GM19023 (cell line): Measurements from ENCODE around the gene POLR3E.
"Not testable (repeated sequence)": the region's sequence is repeated elsewhere in the genome, so short reads cannot be mapped to it uniquely, and the experiment has no call there.

ENCODE experiments used
- ATAC-seq: cut with Tn5 transposase; IDR thresholded peaks from one replicate; pipeline ENCODE4 v1.9.1; 2021; ENCODE audit warnings: mild to moderate bottlenecking, moderate library complexity; ENCODE audit not compliant: unreplicated experiment

The POLR3E gene

DNA sequence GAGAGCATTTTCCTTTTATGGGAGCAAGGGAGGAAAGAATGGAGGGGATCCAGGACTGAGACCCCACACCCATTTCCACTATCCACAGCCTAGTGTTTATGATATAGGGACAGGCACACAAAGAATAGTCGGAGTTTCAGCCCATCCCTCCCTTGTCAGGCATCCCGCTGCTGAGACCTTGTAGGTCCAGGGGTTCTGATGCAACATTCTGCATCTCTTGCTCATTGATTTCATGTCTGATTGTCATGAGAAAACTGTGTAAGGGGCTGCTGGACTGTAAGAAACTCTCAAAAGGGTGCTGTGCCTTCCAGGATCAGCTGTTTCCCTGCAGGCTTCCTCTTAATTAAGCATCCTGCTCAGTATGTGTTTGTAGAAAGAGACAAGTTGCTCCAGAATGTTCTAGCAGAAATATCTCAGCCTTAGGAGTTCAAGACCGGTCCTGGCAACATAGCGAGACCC, 5.3 kb upstream of the POLR3E start:
- ATAC-seq, result no peak

DNA sequence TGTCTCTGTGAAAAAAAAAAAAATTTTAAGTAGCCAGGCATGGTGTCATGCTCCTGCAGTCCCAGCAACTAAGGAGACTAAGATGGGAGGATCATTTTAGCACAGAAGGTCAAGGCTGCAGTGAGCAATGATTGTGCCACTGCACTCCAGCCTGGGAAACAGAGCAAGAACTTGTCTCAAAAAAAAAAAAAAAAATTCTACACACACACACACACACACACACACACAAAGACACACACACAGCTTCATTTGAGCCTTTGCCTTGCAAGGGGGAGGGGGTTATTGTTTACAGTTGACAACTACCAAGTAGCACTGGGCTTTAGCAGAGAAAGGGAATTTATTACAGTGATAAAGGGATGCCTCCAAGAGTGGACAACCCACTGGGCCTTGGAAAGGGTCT, 4.9 kb upstream of the POLR3E start:
- no peak for ATAC-seq

DNA sequence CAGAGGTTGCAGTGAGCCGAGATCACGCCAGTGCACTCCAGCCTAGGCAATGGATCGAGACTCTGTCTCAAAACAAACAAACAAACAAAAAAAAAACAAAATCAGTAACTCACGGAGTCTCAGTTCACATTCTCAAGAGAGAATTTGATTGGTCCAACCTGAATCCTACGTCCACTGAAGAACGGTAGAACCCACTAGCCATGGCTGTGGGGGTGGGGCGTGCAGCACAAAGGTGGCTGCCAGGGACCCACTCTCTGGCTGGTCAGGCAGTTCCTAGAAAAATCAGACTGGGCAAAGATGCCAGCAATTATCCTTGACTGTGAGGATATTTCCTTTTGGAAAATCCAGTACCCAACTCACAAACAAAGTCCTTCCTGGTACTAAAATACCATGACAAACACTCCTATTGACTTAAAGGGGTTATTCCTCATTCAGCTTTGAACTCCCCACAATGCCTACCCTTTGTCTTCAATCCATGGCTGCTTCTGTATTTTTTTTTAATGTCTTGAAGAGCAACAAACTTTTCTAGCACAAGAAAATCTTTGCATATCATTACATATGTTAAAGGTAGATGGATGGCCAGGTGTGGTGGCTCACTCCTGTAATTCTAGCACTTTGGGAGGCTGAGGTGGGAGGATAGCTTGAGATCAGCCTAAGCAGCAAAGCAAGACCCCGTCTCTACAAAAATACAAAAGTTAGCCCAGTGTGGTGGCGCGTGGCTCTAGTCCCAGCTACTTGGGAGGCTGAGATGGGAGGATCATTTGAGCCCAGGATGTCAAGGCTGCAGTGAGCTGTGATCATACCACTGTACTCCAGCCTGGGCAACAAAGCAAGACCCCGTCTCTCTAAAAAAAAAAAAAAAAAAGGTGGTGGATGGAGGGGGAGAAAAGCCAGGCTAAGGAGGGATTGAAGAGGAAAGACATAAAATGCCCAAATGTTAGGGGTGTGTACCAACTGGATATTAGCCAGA, 3.8 kb upstream of the POLR3E start:
- no peak for ATAC-seq

DNA sequence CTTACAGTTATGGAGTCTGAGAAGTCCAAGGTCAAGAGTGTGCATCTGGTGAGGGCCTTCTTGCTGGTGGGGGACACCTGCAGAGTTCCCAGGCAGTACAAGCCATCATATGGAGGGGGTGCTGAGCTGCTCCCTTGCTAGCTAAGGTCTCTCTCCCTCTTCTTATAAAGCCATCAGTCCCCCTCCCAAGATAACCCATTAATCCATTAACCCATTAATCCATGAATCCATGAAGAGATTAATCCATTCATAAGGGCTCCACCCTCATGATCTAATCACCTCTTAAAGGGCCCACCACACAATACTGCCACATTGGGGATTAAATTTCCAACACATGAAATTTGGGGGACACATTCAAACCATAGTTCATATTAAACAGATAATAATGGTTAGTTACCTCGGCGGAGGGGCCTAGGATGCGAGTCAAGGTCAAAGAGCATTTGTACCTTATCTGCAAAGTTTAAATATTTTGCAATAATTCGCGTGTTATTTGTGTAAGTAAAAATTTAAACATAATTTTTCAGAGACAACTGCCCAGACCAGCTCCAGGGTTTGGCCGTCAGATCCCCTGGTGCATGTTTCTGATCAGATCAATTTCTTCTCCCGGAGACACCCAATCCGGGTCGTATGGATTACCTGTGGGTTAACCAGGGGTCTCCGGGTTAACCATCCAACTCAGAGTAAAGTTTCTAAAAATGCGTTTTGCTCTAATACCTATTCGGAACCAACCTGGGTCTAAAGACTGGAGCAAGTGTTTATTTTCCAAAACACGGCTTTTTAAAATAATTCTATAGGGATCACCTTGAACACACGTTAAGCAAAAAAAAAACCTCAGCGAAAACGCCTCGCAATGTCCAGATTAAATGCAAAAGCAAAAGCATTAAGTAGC, 740 bp upstream of the POLR3E start:
- no peak for ATAC-seq

DNA sequence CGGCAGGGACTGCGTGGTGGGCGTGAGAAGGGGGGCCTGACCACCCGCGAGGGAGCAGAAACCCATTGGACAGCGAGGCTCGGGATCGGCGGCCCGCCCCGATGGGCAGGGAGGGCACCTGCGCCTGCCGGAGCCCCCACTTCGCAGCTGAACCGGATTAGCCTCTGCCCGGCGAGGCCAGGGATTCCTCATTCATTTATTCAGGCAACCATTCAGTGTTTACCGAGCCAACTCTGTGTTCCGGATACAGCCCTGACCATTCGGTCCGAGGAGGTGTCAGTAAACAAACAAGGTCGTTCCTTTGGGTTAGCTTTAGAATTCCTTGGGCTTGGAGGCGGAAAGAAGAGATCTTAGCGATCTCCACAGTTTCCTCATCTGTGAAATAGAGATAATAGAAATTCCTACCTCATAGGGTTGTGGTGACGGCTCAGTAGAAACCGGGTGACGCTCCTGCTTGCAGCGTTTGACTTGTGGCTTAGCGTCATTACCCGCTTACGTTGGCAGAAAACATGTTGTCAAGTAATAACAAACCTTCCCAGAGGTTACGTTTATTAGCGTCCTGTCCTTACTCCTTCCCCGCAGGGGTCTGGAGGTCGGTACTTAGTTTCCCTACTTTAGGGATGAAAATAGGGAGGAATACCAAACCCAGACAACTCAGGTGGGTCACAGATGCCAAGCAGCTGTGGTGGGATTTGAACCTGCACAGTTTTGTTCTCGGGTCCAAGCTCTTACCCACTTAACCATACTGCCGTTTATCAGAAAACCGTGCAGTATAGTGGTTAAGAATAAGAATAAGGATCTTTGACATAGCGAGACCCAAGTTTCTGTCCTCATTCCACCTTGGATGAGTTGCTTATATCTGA, 893 bp downstream of the POLR3E start:
- no peak for ATAC-seq

DNA sequence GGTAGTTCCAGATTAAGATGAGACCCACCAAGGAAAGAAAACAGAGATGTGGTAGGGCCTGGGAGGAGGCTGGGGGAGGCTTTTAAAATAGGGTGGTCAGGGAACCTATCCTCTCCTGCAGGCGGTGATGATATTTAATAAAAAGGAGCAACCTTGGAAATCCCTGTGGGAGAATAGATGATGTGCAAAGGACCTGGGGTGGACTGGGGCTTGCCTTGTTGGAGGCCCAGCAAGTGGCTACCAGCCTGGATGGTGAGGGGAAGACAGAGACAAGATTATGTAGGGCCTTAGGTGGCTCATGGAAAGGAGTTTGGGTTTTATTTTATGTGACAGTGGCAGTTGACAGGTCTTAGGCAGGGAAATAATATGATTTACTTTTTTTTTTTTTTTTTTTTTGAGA, 1.8 kb downstream of the POLR3E start:
- ATAC-seq, result no peak

DNA sequence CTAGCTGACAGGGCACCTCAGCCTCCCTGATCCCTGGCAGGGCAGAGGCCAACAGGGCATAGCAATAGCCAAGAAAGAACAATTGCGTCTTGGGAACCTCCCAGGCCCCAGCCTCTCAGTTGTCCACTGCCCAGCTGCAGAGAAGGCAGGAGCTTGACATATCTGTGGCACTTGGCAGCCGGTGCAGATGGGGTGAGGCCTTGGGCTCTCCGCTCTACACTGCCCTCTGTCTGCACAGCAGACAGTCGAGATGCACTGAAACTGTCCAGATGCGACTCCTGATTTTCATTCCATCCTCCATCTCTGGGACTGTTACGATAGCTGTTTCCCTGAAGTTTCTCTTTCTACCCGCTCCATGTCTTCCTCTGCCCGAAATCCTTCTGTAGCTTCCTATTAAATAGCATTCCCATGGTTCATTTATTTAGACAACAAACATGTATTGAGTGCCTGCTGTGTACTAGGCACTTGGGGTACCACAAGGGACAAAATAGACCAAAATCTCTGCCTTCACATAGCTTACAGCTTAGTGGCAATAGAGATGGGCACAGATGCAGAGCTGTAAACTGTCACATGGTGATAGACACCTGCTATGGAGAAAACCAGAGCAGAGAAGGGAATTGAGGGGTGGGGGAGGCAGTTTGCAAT, 3.3 kb downstream of the POLR3E start:
- ATAC-seq, result no peak

DNA sequence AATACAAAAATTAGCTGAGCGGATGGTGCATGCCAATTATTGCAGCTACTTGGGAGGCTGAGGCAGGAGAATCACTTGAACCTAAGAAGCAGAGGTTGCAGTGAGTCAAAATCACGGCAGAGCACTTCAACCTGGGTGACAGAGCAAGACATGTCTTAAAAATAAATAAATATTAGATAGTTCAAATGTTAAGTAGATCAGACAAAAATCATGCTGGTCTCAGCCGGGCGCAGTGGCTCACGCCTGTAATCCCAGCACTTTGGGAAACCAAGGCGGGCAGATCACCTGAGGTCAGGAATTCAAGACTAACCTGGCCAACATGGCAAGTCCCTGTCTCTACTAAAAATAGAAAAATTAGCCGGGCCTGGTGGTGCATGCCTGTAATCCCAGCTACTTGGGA, 4.2 kb downstream of the POLR3E start:
- ATAC-seq, result not testable (repeated sequence)

DNA sequence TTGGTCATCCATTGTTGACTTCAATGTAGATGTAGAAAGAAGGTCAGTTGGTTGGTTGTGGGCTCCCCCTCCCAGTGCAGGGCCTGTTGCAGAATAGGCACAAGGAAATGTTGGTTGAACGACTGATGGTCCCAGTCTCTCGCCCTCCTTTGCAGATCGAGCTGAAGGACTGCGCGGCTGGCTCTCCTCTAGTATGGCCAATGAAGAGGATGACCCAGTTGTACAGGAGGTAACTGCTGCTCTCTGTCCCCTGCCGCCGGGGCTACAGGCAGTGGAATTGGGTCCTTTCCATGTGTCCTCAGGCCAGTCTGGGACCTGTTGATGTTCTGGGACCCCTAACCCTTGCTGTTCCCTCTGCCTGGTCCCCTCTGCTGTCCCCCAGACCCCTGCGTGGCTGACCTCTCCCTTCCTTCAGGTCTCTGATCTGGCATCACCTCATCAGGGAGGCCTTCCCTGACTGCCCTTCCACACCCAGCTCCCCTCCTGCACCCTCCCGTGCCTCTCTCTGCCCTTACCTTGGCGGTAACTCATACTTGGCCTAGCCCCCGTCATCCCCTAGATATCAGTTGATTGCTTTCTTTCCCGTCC, 5.7 kb downstream of the POLR3E start:
- ATAC-seq, result no peak

DNA sequence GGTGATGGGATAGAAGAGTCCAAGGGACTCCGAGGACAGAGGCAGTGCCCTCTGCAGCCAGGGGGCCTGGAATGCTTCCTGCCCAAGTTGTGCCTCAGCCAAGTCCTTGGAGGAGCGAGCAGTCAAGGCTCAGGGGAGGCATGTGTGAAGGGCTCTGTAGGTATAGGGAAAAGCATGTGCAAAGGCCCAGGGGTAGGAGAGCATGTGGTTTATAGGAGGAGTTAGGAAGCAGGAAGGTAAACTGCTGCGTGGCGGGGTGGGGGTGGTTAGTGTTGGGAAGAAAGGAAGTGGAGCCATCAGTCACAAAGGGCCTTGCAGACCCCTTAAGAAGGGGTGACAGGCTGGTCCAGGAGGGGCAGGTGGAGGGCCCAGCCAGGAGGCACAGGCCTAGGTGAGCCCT, 7.2 kb downstream of the POLR3E start:
- no peak for ATAC-seq

DNA sequence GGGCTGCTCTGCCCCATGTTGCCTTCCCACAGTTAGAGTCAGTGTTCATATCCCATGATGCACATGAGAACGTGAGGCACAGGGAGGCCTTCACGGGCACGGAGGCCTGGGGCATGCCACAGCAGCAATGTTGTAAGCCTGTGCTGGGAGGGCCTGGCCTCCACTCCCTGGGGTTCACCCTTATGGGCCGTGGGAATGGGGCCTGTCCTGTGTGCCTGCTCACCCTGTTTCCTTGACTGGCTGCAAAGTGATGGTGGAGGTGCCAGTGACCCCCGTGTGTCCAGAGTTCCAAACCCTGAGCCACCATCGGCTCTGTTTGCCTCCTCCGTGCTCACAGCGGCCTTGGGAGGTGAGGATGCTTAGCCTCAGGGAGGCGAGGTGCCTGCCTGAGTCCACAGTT, 9.6 kb downstream of the POLR3E start:
- ATAC-seq, result no peak

DNA sequence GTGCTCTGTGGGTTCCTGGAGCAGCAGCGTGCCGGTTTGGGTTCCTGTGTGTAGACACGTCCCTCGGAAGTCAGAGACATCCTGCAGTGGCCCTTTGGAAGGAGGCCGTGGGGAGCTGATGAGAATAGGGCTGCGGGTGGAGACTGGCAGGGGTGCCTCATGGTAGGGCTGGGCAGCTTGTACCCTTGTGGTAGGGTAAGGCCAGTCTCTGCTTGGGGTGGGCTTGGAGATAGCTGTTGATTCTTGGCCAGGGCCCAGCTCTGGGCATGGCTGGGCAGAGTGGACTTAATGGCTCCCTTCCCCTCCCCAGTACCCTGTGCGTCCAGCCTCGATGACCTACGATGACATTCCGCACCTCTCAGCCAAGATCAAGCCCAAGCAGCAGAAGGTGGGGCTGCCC, 10.6 kb downstream of the POLR3E start:
- ATAC-seq, result no peak

DNA sequence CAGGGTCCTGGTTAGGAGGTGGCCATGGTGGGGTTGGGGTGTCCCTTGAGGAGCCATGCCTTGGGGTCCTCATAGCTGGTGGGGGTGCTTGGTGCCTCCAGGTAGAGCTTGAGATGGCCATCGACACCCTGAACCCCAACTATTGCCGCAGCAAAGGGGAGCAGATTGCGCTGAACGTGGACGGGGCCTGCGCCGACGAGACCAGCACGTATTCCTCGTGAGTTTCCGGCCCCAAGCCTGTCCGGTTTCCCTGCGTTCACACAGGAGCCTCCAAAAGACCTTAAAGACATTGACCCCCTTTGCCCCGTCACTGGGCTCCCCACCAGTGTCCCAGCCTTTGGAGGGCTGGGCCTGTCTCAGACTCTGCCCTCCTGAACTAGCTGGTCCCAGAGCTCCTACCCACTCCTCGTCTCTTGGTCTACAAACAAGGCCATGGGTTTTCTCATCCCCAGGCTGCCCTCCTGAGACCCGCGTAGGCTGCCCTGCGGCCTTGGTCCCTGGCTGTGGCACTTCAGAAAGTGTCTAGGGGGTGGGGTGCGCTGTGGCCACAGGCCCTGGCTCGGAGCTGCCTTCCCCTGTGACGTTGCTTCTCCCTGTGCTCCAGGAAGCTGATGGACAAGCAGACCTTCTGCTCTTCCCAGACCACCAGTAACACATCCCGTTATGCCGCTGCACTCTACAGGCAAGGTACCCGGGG, 11.8 kb downstream of the POLR3E start:
- ATAC-seq, result no peak

DNA sequence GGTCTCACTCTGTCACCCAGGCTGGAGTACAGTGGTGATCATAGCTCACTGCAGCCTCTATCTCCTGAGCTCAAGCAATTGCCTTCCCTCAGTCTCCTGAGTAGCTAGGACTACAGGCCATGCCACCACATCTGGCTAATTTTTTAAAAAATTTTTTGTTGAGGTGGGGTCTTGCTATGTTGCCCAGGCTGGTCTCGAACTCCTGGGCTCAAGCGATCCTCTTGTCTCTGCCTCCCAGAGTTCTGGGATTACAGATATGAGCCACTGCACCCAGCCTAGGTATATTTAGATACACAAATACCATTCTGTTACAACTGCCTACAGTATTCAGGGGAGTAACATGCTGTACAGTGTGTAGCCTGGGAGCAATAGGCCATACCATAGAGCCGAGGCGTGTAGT, 14.3 kb downstream of the POLR3E start:
- ATAC-seq, result no peak

DNA sequence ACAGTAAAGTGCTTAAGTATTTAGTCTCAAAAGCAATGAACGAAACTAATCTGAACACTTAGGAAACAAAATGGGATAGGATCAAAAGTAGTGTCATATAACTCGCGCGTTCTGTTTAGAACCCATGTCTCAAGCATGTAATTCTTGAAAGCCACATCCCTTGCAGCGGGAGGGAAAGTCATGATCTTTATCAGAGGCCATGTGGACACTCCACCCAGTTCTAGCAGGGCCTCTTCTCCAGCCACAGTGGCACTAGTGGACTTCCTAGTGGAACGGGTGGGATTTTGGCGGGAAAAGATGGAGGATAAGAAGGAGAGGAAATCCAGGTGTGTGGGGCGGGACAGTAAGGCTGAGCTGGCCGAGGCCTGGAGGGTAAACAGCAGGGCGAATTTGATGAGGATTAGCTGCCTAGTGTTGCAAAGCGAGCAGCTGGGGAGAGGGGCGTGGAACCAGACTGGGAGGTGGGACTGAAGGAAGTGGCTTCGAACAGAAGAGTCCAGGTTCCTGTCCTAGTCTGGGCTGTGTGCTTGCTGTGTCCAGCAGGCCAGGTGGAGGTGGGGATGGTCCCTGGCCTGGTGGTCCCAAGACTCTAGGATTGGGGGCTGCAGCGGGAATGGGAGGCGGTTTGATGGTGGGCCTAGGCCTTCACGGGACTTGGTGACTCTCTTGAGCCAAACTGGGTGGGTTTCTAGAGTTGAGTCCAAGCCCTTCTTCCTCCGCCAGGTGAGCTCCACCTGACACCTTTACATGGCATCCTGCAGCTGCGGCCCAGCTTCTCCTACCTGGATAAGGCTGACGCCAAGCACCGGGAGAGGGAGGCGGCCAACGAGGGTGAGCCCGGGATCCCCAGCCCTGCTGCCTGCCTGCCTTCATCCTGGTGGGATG, 15.9 kb downstream of the POLR3E start:
- ATAC-seq, result no peak

DNA sequence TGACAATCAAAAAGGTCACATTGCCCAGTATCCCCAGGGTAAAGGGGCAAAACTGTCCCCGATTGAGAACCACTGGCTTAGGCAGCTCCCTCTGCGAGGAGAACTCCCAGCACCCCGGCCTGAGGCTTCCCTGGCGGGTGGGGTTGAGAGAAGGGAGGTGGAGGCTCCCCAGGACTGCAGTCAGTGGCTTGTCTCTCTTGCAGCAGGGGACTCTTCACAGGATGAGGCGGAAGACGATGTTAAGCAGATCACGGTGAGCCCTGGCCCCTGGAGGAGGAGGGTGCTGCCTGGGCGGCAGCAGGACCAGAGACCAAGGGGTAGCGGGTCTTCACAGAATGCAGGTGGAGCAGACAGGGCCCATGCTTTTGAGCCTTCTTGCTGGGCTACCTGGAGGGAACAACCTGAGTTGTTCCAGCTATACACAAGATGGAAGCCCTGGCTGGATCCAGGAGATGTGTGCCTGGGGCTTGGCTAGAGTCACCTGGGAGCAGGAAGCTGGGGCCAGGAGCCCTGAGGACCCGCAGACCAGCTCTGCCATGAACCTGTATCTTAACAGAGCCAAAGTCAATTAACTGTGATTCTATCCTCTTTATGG, 16.8 kb downstream of the POLR3E start:
- no peak for ATAC-seq

DNA sequence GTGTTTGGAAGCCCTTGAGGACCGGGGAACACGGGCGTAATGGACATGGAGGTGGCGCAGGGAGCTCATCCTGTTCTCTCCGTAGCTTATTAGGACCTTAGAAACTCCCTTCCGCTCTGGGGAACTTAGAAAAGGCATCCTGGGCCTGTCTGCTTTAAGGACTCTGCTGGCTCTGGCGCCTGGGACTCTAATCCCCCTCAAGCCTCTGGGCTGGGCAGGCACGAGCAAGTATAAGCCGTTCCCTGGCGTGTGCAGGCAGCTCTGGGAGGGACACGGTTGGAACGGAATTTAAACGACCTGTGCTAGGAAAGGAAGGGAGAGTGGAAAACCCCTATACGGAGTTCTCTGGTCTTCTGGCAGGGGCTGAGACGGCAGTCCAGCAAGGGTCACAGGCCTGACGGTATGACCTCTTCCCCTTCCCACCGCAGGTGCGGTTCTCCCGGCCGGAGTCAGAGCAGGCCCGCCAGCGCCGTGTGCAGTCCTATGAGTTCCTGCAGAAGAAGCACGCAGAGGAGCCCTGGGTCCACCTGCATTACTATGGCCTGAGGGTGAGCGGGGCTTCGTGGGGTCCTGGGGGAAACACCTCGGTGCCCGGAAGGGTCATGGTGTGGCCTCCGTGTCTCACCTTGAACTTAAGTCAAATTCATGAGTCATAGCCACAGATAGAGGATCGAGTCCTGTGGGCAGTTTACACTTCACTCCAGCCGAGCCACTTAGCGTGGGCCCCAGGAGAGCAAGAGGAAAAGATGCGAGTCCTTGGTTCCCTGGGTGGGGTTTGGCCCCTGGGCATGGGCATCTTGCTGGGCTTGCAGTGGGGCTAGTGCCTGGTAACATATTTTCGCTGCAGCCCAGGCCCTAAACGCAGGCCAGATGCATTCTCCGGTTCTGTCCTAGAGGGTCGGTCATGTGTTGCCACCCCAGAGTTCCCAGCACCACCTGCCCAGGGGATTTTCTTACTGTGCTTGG, 17.7 kb downstream of the POLR3E start:
- ATAC-seq, result no peak
